GM13977 (cell line): ENCODE measurements around the gene ITPK1.

Source experiments
- DNase-seq: peaks from one replicate; pipeline ENCODE4 v3.0.0; 2012; ENCODE audit warnings: low spot score
- CTCF ChIP-seq: IDR thresholded peaks from 2 replicates; pipeline ENCODE4 v1.5.1; 2012; ENCODE audit warnings: mild to moderate bottlenecking, control low read depth; ENCODE audit not compliant: insufficient read depth; ENCODE audit errors: extremely low read depth, missing control alignments
- in situ Hi-C: fragments of 300-500 bp; cut with MboI; formaldehyde crosslinking; loops from one replicate; pipeline ENCODE4 v1.12.0; 2022; ENCODE audit warnings: low sequenced_read_pairs, low pct_unique_long_range_greater_than_20kb, mixed read lengths, inconsistent platforms; ENCODE audit not compliant: unreplicated experiment

The ITPK1 gene

GRCh38 chr14:93072659-93073357 is 42.9 kb downstream of the ITPK1 start:
- no peak for DNase-seq
- TF ChIP-seq CTCF: no peak

GRCh38 chr14:93068711-93069110 is 47.0 kb downstream of the ITPK1 start:
- DNase-seq: no peak
- TF ChIP-seq CTCF: no peak
- in situ Hi-C loops: no loop called here

More at GRCh38 chr14:93072659-93073357, 42.9 kb downstream of the ITPK1 start:
- in situ Hi-C loops: no loop called here

- TF ChIP-seq CTCF: no peak
- in situ Hi-C loops: no loop called here
- no peak for DNase-seq
Measured at GRCh38 chr14:93067088-93067487, 48.6 kb downstream of the ITPK1 start.

- no peak for DNase-seq
- no peak for TF ChIP-seq CTCF
- in situ Hi-C loops: no loop called here
Measured at GRCh38 chr14:93065272-93065730, 50.4 kb downstream of the ITPK1 start.

- in situ Hi-C loops: no loop called here
- no peak for TF ChIP-seq CTCF
- no peak for DNase-seq
Measured at GRCh38 chr14:93064411-93065271, 51.1 kb downstream of the ITPK1 start.

- in situ Hi-C loops: no loop called here
- no peak for TF ChIP-seq CTCF
- no peak for DNase-seq
Measured at GRCh38 chr14:93063393-93063792, 52.3 kb downstream of the ITPK1 start.
